SW480 (cell line): ENCODE data around the gene RBMS2.

Source experiments
- DNase-seq: peaks from one replicate; pipeline ENCODE4 v3.0.0-alpha.2; 2016; ENCODE audit warnings: low spot score

RBMS2 gene

DNA sequence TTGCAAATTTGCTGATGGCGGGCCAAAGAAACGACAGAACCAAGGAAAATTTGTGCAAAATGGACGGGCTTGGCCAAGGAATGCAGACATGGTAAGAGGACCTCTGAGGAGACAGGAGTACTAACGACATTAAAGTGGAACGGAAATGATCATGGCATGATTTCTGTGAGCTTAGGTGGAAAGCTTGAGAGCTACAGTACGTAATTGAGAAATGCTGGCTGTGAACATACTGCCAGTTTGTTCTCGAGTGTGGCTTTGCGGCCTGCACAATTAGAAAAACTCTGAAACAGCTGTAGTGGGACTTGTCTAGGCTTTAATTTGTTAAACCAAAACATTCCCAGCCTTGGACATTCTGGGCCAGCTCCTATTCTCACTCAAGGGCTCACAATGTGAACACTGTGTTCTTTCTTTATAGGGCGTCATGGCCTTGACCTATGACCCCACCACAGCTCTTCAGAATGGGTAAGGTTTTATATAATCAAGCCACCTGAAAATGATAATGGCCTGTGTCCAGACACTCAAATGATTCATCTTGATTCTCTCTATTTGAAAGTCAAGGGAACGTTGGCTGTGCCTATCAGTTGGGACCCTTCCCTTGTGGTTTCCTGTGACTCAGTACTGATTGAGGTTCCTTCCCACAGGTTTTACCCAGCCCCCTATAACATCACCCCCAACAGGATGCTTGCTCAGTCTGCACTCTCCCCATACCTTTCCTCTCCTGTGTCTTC lies 60.0 kb downstream of the RBMS2 start:
- peak; percentile 67 for DNase-seq

DNA sequence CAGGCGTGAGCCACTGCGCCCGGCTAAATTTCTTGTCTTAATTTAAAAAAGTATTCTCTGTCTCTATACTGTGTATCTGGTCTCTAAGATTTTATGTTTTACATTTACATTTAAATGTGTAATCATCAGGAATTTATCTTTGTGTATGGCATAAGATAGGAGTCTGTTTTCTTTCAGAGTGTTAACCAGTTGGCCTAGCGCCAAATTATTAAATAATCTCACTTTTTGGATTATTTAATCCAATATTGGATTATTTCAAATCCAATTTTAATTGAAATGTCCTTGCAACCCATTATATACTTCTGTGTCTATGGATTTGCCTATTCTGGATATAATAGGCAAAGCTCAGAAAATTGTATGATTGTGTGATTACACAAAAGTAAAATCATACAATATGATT lies 63.5 kb downstream of the RBMS2 start:
- DNase-seq = no peak

- DNase-seq = no peak
Measured at GRCh38 chr12:56589783-56590182, 68.2 kb downstream of the RBMS2 start.

GRCh38 chr12:56590237-56590830 lies 68.7 kb downstream of the RBMS2 start:
- peak; percentile 44 for DNase-seq

GRCh38 chr12:56591126-56591525 lies 69.5 kb downstream of the RBMS2 start:
- no peak for DNase-seq

DNA sequence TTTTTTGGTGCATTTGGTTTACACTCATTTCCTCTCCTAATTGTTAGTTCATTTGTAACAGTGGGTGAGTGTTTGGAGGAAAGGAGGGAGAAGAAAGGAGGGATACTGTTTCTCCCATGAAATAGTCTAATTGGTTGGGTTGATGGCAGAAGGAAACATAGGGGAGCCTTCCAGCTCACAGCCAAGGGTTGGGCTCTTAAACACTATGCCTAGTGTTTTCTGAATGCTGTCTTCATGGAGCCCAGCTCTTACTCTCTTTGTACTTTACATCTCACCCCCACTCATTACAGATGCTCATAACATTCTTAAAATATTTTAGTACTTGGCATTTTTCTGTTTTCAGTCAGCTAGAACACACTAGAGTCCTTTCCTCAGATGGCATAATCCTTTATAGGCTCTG lies 70.3 kb downstream of the RBMS2 start:
- no peak for DNase-seq

DNA sequence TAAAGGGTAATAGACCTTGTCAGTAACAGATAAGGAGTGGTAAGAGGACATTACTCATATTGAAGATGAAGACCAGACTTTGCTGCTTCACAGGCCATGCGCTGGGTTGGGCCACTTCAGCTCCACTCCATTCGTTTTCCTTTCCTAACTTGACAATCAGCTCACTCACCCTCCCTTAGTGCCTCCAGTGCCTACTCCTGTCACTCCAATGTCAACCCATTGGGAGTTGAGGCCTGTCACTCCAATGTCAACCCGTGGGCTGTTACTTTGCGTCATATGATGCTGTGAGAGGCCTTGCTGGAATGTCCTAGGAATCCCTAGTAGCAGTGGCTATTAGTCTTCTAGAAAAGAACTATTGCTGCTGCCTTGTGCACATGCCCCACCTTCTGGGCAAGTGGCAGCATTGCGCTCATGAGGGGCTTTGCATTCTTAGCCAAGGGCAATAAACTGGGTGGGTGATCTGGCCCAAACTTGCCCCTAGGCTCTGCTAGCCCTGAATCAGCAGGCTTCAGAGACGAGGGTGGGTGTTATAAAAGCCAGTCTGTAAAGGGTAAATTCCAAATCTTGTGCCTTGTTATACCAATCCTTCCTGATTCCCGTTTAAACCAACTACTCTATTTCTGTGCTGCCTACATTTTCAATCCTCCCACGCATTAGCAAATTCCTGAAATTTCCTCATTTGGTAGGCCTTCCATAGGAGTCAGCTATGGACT lies 72.4 kb downstream of the RBMS2 start:
- DNase-seq = peak; percentile 76

DNA sequence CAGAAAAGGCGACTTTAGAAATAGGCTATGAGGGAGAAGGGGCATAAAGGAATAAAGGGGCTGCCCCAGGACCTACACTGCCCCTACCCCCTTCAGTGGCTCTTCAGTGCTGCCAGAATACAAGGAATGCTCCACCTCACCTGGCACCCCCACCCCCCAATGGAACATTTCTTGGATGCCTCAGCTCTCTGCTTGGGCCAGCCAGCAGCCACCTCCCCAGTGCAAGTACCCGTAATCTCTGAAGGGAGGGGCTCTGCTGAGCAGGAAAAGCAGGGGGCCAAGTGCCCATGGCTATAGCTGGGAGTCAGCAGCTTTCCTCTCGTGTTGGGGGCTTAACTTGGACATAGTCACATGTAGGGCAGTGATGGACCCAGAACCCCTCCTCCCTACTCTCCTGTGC lies 75.2 kb downstream of the RBMS2 start:
- DNase-seq = no peak

DNA sequence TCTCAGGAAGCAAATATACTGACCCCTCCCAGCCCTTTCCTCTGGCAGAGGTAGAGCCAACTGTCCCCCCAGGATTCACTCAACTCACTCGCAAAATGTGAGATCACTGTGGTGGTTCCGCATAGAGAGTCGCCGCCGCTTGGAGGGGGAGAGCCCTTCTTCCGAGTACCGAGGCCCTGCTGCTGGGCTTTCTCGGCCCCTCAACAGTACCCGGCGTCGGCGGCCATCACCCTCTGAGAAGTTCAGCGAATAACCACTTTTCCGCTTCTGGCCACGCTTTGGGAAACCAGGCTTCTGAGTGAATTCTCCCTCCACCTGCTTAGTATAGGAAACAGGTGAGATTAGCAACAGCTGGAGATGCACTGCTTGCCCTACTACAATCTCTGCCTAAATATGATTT lies 77.4 kb downstream of the RBMS2 start:
- no peak for DNase-seq

DNA sequence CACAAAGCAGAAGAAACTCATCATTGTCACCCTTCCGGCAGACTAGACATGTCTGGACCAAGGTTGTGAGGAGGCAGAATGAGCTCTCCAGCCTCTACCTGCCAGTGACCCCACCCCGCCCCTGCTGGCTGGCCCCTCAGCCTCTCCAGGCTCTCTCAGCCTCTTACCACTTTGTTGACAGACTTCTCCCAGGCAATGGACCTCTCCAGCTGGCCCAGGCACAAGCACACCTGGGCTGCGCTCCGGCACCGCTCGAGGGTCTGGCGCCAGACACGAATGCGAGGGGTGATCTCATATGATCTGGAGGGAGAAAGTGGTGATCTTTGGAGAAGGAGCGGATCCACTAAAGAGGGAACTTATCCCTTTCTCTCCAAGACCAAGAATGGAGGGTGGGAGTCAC lies 78.2 kb downstream of the RBMS2 start:
- no peak for DNase-seq

DNA sequence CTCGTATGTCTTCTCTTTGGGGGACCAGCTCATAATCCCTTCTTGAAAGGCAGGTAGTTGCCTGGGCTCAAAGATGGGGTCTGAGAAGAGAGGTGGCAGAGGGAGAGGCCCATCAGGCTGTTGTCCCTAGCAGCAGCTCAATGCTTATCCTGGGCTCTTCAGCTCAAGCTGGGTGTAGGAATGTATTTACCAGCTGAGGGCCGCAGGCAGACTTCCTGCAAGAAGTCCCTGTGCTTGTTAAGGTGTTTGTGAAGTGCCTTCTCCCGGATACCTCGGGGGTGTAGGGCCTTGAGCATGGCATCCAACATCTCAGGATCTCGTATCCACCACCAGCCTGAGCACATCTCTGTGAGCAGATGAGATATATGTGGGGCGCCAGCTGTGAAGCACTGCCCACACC lies 79.1 kb downstream of the RBMS2 start:
- no peak for DNase-seq

- DNase-seq = no peak
Measured at GRCh38 chr12:56601503-56601902, 79.9 kb downstream of the RBMS2 start.

DNA sequence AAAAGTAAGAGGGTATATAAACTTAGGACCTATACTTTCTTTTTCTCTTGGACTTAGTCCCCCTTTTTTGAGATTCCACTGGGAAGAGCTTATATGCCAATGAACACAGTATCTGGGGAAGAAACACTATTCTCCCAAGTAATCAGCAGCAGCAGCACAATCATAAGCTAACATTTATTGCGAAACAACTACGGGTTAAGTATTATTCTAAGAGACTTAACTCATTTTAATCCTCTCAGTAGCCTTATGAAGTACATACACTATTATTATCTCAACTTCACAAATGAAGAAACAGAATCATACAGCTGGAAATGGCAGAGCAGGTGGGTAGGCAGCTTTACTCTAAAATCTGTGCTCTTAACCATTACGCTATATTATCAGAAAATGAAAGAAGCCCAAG lies 80.6 kb downstream of the RBMS2 start:
- DNase-seq = no peak

- DNase-seq = no peak
Measured at GRCh38 chr12:56604355-56604754, 82.7 kb downstream of the RBMS2 start.

GRCh38 chr12:56614627-56615026 lies 93.0 kb downstream of the RBMS2 start:
- DNase-seq = no peak

DNA sequence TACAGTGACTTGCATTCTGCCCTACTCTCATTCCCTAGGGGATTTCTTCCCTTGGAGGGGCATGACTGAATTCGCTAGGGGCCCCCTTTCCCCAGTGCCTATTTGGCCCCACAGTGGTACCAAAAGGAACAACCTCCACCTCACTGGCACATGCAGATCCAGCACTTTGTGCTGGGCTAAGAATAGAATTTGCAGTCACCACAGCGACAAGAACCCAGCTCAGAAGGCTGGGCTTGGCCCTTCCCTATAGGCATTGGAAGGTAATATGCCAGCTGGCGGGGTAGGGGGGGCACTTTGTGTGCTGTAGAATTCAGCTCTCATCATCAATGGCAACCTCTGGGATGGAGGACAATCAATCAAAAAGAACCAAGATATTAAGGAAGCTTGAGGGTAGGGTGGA lies 94.6 kb downstream of the RBMS2 start:
- no peak for DNase-seq

GRCh38 chr12:56616925-56617324 lies 95.3 kb downstream of the RBMS2 start:
- no peak for DNase-seq

GRCh38 chr12:56622535-56622934 lies 100.9 kb downstream of the RBMS2 start:
- DNase-seq = no peak

GRCh38 chr12:56626701-56627100 lies 105.1 kb downstream of the RBMS2 start:
- DNase-seq = no peak

- DNase-seq = peak; percentile 52
Measured at GRCh38 chr12:56628671-56629458, 107.2 kb downstream of the RBMS2 start.

DNA sequence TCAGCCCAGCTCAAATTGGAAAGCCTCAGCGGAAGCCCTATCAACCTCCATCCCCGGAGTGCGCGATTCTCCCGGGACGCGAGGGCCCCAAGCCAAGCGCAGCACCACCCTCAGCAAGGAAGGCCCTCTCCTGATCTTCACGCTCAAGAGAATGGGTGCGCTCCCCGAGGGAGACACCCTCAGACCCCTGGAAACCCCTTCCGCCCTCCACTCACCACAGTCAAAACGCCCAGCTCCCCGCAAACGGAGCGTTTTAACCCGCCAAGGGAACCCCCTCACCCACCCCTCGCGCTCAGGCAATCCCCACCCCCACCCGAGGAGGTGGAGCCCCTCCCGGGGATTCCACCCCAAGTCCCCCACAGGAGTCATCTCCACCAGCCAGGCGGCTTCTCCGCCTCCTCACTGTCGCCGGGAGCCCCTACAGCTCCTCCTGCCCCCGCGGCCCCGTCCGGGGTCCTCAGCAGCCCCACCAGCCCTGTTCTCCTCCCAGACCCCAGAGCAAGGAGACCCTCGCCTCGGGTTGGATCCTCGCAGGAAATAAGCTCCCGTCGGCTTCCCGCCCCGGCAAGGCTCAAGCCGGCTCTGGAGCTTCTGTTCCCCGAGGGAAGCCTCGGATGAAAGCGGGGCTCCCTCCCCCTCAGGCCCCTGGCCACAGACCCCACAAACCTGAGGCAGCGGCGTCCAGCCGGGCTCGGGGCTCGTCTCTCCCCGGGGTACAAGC lies 108.0 kb downstream of the RBMS2 start:
- peak; percentile 21 for DNase-seq

- peak; percentile 79 for DNase-seq
Measured at GRCh38 chr12:56630180-56630632, 108.6 kb downstream of the RBMS2 start, which contains the start of gene BAZ2A. Gene BAZ2A (minus strand): TSS chr12:56630326. CDS start chr12:56617530, 12,796 bp downstream.
